Thyroid gland (tissue), 4 donors: ENCODE results near the gene TEAD2. TPM values are rescaled to one million over a fixed set of nuclear protein-coding genes. Genes with fewer than 3 reads are reported as not detected.

Experiments
- DNase-seq, 2 donors: peaks; one replicate each; pipeline ENCODE4 v3.0.0-alpha.2; 2019
- H3K27ac ChIP-seq, 3 donors: fragments of 200-600 bp; sonication (generic); 1 replicate in 2 of 3; 2 replicates in 1 of 3; pipeline ENCODE4 v1.5.1; 2016 to 2019; ENCODE audit warnings: mild to moderate bottlenecking in 1 of 3, moderate library complexity in 1 of 3
- H3K27me3 ChIP-seq: fragments of 200-600 bp; sonication (generic); one replicate; pipeline ENCODE4 v1.5.1; 2019
- H3K36me3 ChIP-seq, 2 donors: fragments of 200-600 bp; sonication (generic); one replicate each; pipeline ENCODE4 v1.5.1; 2016 to 2019
- H3K4me1 ChIP-seq, 2 donors: fragments of 200-600 bp; sonication (generic); one replicate each; pipeline ENCODE4 v1.5.1; 2017 to 2019
- H3K4me3 ChIP-seq, 3 donors: fragments of 200-600 bp; sonication (generic); replicated peaks in 1 of 3; 1 replicate in 2 of 3; 2 replicates in 1 of 3; pipeline ENCODE4 v1.5.1; 2016; ENCODE audit warnings: mild to moderate bottlenecking in 1 of 3
- H3K9me3 ChIP-seq: fragments of 200-600 bp; sonication (generic); one replicate; pipeline ENCODE4 v1.5.1; 2017
- CTCF ChIP-seq, 6 experiments: fragments of 200-600 bp in 3 of 6; fragments of 450-650 bp in 3 of 6; sonication (generic) in 3 of 6; IDR thresholded peaks; one replicate each; pipeline ENCODE4 v1.5.1; 2016 to 2019; ENCODE audit warnings: antibody characterized with exemption in 6 of 6, mild to moderate bottlenecking in 2 of 6, inconsistent platforms in 1 of 6, moderate library complexity in 1 of 6
- POLR2A ChIP-seq, 2 donors: fragments of 450-650 bp; IDR thresholded peaks; one replicate each; pipeline ENCODE4 v1.6.1; 2017; ENCODE audit warnings: antibody characterized with exemption in 2 of 2, mild to moderate bottlenecking in 2 of 2, moderate library complexity in 1 of 2
- WGBS, 2 donors: methylation state at CpG; one replicate each; pipeline ENCODE4 v1.1.5; 2017; 5-methylcytosine and 5-hydroxymethylcytosine counted together
- intact Hi-C: fragments of 100-400 bp; cut with DNase I; formaldehyde crosslinking; loops from one replicate; pipeline ENCODE4 v1.15.1; 2023
- total RNA-seq, 4 donors: library from RNA; depleted of rRNA; stranded (reverse); fragments of >200 nt; gene quantifications; one replicate each; pipeline ENCODE4 v1.2.3, GENCODE V29; 2016

The TEAD2 gene
- total RNA-seq, 4 donors from 2014 or later: 6.9 to 19.5 (median 13.7) TPM

- no peaks in the 10 kb centered on the region for H3K27me3 ChIP-seq
- WGBS, 2 donors: 70 to 71% methylated on average over 9 of the region's 9 CpGs
Measured at GRCh38 chr19:49390929-49391359, 28.7 kb upstream of the TEAD2 start.

GRCh38 chr19:49390131-49390928 lies 28.1 kb upstream of the TEAD2 start:
- intact Hi-C loops: loop anchor here (5.0 kb wide), 1 partner anchor 157 kb away; no protein-coding TSS in a partner anchor
- Histone ChIP-seq H3K27ac (no peak overlapping the region), H3K27me3 (no peaks in the 10 kb centered on the region), H3K4me1 (no peaks in the 10 kb centered on the region), H3K36me3 (no peaks in the 10 kb centered on the region), H3K9me3 (no peaks in the 10 kb centered on the region), H3K4me3 (no peak overlapping the region)
- DNase-seq: no peak
- WGBS, 2 donors: 69 to 77% methylated on average over 15 to 26 of the region's 26 CpGs
- TF ChIP-seq POLR2A (IDR thresholded peaks at IDR 0.05) (no peak), CTCF (IDR thresholded peaks at IDR 0.05) (no peak)

More at GRCh38 chr19:49390929-49391359, 28.7 kb upstream of the TEAD2 start:
- Histone ChIP-seq H3K27ac (no peak overlapping the region), H3K4me1 (no peaks in the 10 kb centered on the region), H3K4me3 (no peak overlapping the region), H3K9me3 (no peaks in the 10 kb centered on the region), H3K36me3 (no peaks in the 10 kb centered on the region)
- no peak for DNase-seq
- intact Hi-C loops: loop anchor here (5.0 kb wide), 1 partner anchor 156 kb away; no protein-coding TSS in a partner anchor
- TF ChIP-seq CTCF (IDR thresholded peaks at IDR 0.05) (no peak), POLR2A (IDR thresholded peaks at IDR 0.05) (no peak)

- TF ChIP-seq POLR2A (IDR thresholded peaks at IDR 0.05): no peak
- no peak for TF ChIP-seq CTCF (IDR thresholded peaks at IDR 0.05)
Measured at GRCh38 chr19:49389406-49389805, 27.2 kb upstream of the TEAD2 start.

GRCh38 chr19:49387936-49388372 lies 25.7 kb upstream of the TEAD2 start, which contains the start of gene KASH5:
KASH5 (plus strand) TSS chr19:49388249; CDS start chr19:49390884, 2,635 bp downstream.
- intact Hi-C loops: no loop called here
- Histone ChIP-seq H3K4me3 (no peak within 1 kb of the TSS), H3K9me3 (no peaks in the 10 kb centered on the region), H3K36me3 (no peaks in the 10 kb centered on the region), H3K27me3 (no peaks in the 10 kb centered on the region), H3K27ac (no peak within 1 kb of the TSS), H3K4me1 (no peaks in the 10 kb centered on the region)
- DNase-seq: peak; percentile 68 to 83
- TF ChIP-seq POLR2A (IDR thresholded peaks at IDR 0.05) (no peak), CTCF (IDR thresholded peaks at IDR 0.05) (no peak)
- WGBS, 2 donors: 44 to 55% methylated on average over 34 to 37 of the region's 40 CpGs

More at GRCh38 chr19:49389406-49389805, 27.2 kb upstream of the TEAD2 start:
- Histone ChIP-seq H3K4me3 (no peak overlapping the region), H3K27ac (no peak overlapping the region), H3K36me3 (no peaks in the 10 kb centered on the region), H3K27me3 (no peaks in the 10 kb centered on the region), H3K4me1 (no peaks in the 10 kb centered on the region), H3K9me3 (no peaks in the 10 kb centered on the region)
- intact Hi-C loops: no loop called here
- no peak for DNase-seq
- WGBS, 2 donors: 95 to 97% methylated on average over 18 to 20 of the region's 20 CpGs

- no peaks in the 10 kb centered on the region for H3K27me3 ChIP-seq
- H3K27ac ChIP-seq: no peak overlapping the region
- intact Hi-C loops: no loop called here
- 57 to 90% methylated on average over 1 of the region's 1 CpG for WGBS, 2 donors
- no peaks in the 10 kb centered on the region for H3K4me1 ChIP-seq
- TF ChIP-seq CTCF (IDR thresholded peaks at IDR 0.05): no peak
- no peak for TF ChIP-seq POLR2A (IDR thresholded peaks at IDR 0.05)
- no peak overlapping the region for H3K4me3 ChIP-seq
- no peaks in the 10 kb centered on the region for H3K36me3 ChIP-seq
- no peak for DNase-seq
- no peaks in the 10 kb centered on the region for H3K9me3 ChIP-seq
Measured at GRCh38 chr19:49383599-49383998, 21.4 kb upstream of the TEAD2 start.
